Osteoblast (primary cell): ENCODE data around the gene SCD5. TPM values are rescaled to one million over a fixed set of nuclear protein-coding genes. Genes with fewer than 3 reads are reported as not detected.

Experiments used
- DNase-seq: peaks from one replicate; pipeline ENCODE4 v3.0.0; 2011; ENCODE audit warnings: low spot score, mixed read lengths; ENCODE audit not compliant: insufficient read length; ENCODE audit errors: missing footprints
- H2AFZ ChIP-seq: 2 replicates; pipeline ENCODE4 v1.6.0; 2011; ENCODE audit warnings: mild to moderate bottlenecking, low read length
- H3K27ac ChIP-seq: 2 replicates; pipeline ENCODE4 v1.5.1; 2011; ENCODE audit warnings: mild to moderate bottlenecking, low read depth, low read length, moderate library complexity
- H3K27me3 ChIP-seq: 2 replicates; pipeline ENCODE4 v1.6.0; 2012; ENCODE audit warnings: mild to moderate bottlenecking, control low read depth, inconsistent platforms, low read length, moderate library complexity; ENCODE audit not compliant: insufficient read depth
- H3K36me3 ChIP-seq: 2 replicates; pipeline ENCODE4 v1.5.1; 2011; ENCODE audit warnings: mild to moderate bottlenecking, low read length, control low read depth, moderate library complexity; ENCODE audit not compliant: insufficient read depth
- H3K4me1 ChIP-seq: 2 replicates; pipeline ENCODE4 v1.5.1; 2011; ENCODE audit warnings: mild to moderate bottlenecking, low read length, control low read depth, moderate library complexity; ENCODE audit not compliant: insufficient read depth
- H3K4me2 ChIP-seq: 2 replicates; pipeline ENCODE4 v1.6.0; 2011; ENCODE audit warnings: mild to moderate bottlenecking, low read length; ENCODE audit not compliant: insufficient read depth
- H3K4me3 ChIP-seq: fragments of 200-600 bp; sonication (generic); 3 replicates; pipeline ENCODE4 v1.5.1; 2012; ENCODE audit warnings: mild to moderate bottlenecking, low read length, inconsistent platforms; ENCODE audit not compliant: insufficient read depth
- H3K79me2 ChIP-seq: 2 replicates; pipeline ENCODE4 v1.6.0; 2012; ENCODE audit warnings: mild to moderate bottlenecking, low read length, control low read depth, inconsistent platforms; ENCODE audit not compliant: insufficient read depth
- H3K9me3 ChIP-seq: 2 replicates; pipeline ENCODE4 v1.5.1; 2011; ENCODE audit warnings: low read depth, low read length, control low read depth
- H4K20me1 ChIP-seq: 2 replicates; pipeline ENCODE4 v1.6.0; 2012; ENCODE audit warnings: mild to moderate bottlenecking, low read length, control low read depth; ENCODE audit not compliant: insufficient read depth
- CTCF ChIP-seq: IDR thresholded peaks from 2 replicates; pipeline ENCODE4 v1.5.1; 2011; ENCODE audit warnings: mild to moderate bottlenecking, low read depth, low read length, moderate library complexity; ENCODE audit errors: extremely low read depth
- total RNA-seq: library from RNA; depleted of rRNA; stranded (reverse); fragments of >200 nt; gene quantifications from 2 replicates; pipeline ENCODE4 v1.2.3, GENCODE V29; 2012

Gene SCD5
- total RNA-seq, 1 donor = 11.9 TPM

- Histone ChIP-seq H2AFZ (no peak overlapping the region), H3K4me3 (no peak overlapping the region), H3K9me3 (no peaks in the 10 kb centered on the region), H3K4me2 (no peak overlapping the region), H3K27me3 (no peaks in the 10 kb centered on the region), H3K4me1 (peaks cover 3% of the 10 kb centered on the region), H3K79me2 (no peaks in the 10 kb centered on the region), H3K27ac (no peak overlapping the region), H3K36me3 (no peaks in the 10 kb centered on the region), H4K20me1 (no peaks in the 10 kb centered on the region)
- TF ChIP-seq CTCF = no peak
- DNase-seq = no peak
These were observed 11.0 kb upstream of the SCD5 start for GRCh38 chr4:82809619-82810018.

GRCh38 chr4:82803746-82804145 lies 5.2 kb upstream of the SCD5 start:
- no peaks in the 10 kb centered on the region for H3K79me2 ChIP-seq
- H3K27me3 ChIP-seq = peaks cover 20% of the 10 kb centered on the region
- H4K20me1 ChIP-seq = no peaks in the 10 kb centered on the region
- no peak for TF ChIP-seq CTCF
- no peak overlapping the region for H3K27ac ChIP-seq
- no peak overlapping the region for H3K4me2 ChIP-seq
- no peak for DNase-seq
- H3K4me1 ChIP-seq = peaks cover 6% of the 10 kb centered on the region
- no peak overlapping the region for H3K4me3 ChIP-seq
- H3K9me3 ChIP-seq = no peaks in the 10 kb centered on the region
- H3K36me3 ChIP-seq = no peaks in the 10 kb centered on the region
- H2AFZ ChIP-seq = no peak overlapping the region

GRCh38 chr4:82802911-82803310 lies 4.3 kb upstream of the SCD5 start:
- H3K79me2 ChIP-seq = no peaks in the 10 kb centered on the region
- H3K27ac ChIP-seq = no peak overlapping the region
- no peak for DNase-seq
- no peaks in the 10 kb centered on the region for H3K36me3 ChIP-seq
- peaks cover 20% of the 10 kb centered on the region for H3K27me3 ChIP-seq
- H3K4me2 ChIP-seq = no peak overlapping the region
- no peak overlapping the region for H3K4me3 ChIP-seq
- H2AFZ ChIP-seq = no peak overlapping the region
- H3K9me3 ChIP-seq = no peaks in the 10 kb centered on the region
- no peaks in the 10 kb centered on the region for H4K20me1 ChIP-seq
- H3K4me1 ChIP-seq = peaks cover 6% of the 10 kb centered on the region
- TF ChIP-seq CTCF = no peak

GRCh38 chr4:82801910-82802521 lies 3.4 kb upstream of the SCD5 start:
- no peak for DNase-seq
- Histone ChIP-seq H3K36me3 (no peaks in the 10 kb centered on the region), H3K4me1 (peaks cover 6% of the 10 kb centered on the region), H3K79me2 (no peaks in the 10 kb centered on the region), H3K27ac (no peak overlapping the region), H3K9me3 (no peaks in the 10 kb centered on the region), H3K4me2 (no peak overlapping the region), H3K4me3 (no peak overlapping the region), H2AFZ (no peak overlapping the region), H3K27me3 (peaks cover 20% of the 10 kb centered on the region), H4K20me1 (peaks cover 4% of the 10 kb centered on the region)
- TF ChIP-seq CTCF = peak; percentile 50
